NCI-H128 (cell line): ENCODE measurements around the gene NGFR.
"Not testable (repeated sequence)": the region's sequence is repeated elsewhere in the genome, so short reads cannot be mapped to it uniquely, and the experiment has no call there.

Source experiments
- DNase-seq: peaks from one replicate; lab custom pipeline; 2025; ENCODE audit not compliant: unreplicated experiment; lab: John Stamatoyannopoulos, UW

Gene NGFR

GRCh38 chr17:49545007-49545660 lies 50.0 kb downstream of the NGFR start:
- no peak for DNase-seq

- no peak for DNase-seq
Observed at GRCh38 chr17:49545806-49546545, 50.9 kb downstream of the NGFR start.

- no peak for DNase-seq
Observed at GRCh38 chr17:49546546-49547535, 51.7 kb downstream of the NGFR start.

GRCh38 chr17:49547566-49547965 lies 52.5 kb downstream of the NGFR start:
- no peak for DNase-seq

- DNase-seq = no peak
Observed at GRCh38 chr17:49548051-49548505, 53.0 kb downstream of the NGFR start.

- DNase-seq = no peak
Observed at GRCh38 chr17:49548506-49549310, 53.6 kb downstream of the NGFR start.

- no peak for DNase-seq
Observed at GRCh38 chr17:49549311-49549605, 54.2 kb downstream of the NGFR start.

- DNase-seq = no peak
Observed at GRCh38 chr17:49549691-49550678, 54.9 kb downstream of the NGFR start.

- DNase-seq = not testable (repeated sequence)
Observed at GRCh38 chr17:49550764-49551163, 55.7 kb downstream of the NGFR start.

- no peak for DNase-seq
Observed at GRCh38 chr17:49551221-49552069, 56.4 kb downstream of the NGFR start.

- no peak for DNase-seq
Observed at GRCh38 chr17:49552070-49552751, 57.1 kb downstream of the NGFR start.

GRCh38 chr17:49553676-49554335 lies 58.7 kb downstream of the NGFR start:
- no peak for DNase-seq

- no peak for DNase-seq
Observed at GRCh38 chr17:49554694-49555494, 59.8 kb downstream of the NGFR start.

GRCh38 chr17:49555495-49556222 lies 60.6 kb downstream of the NGFR start:
- DNase-seq = no peak

GRCh38 chr17:49556223-49556943 lies 61.3 kb downstream of the NGFR start:
- DNase-seq = no peak
